Activated T-cell treated with anti-CD3 and anti-CD28 coated beads, Interleukin-2, amount 50 U/mL, for 4 hours (primary cell): ENCODE results near the gene LDLRAD3. TPM values are rescaled to one million over a fixed set of nuclear protein-coding genes. Genes with fewer than 3 reads are reported as not detected.
"Not testable (repeated sequence)": the region's sequence is repeated elsewhere in the genome, so short reads cannot be mapped to it uniquely, and the experiment has no call there.

ENCODE experiments used
- ATAC-seq, 2 donors: fragments of 200-7000 bp; cut with Tn5 transposase; one replicate each; pipeline ENCODE4 v1.10.0; 2021
- DNase-seq: peaks from one replicate; pipeline ENCODE4 v3.0.0-alpha.2; 2020
- H3K27me3 Mint-ChIP-seq: one replicate; pipeline ENCODE4 v1.8.0; 2021; ENCODE audit warnings: low read depth, mixed read lengths
- H3K36me3 Mint-ChIP-seq: one replicate; pipeline ENCODE4 v1.8.0; 2022; ENCODE audit warnings: mixed read lengths; ENCODE audit not compliant: insufficient read depth
- H3K4me1 Mint-ChIP-seq: one replicate; pipeline ENCODE4 v1.8.0; 2021; ENCODE audit warnings: low read depth, mixed read lengths
- H3K4me3 Mint-ChIP-seq: one replicate; pipeline ENCODE4 v1.8.0; 2021; ENCODE audit warnings: mild to moderate bottlenecking, moderate library complexity, mixed read lengths
- H3K9me3 Mint-ChIP-seq: one replicate; pipeline ENCODE4 v1.8.0; 2021; ENCODE audit warnings: mixed read lengths
- total RNA-seq, 3 donors: library from RNA; stranded (reverse); gene quantifications; one replicate each; pipeline ENCODE4 v1.2.1, GENCODE V29; 2021

LDLRAD3 gene
- total RNA-seq, 3 donors from 2014 or later = 0.29 to 0.76 (median 0.71) TPM

DNA sequence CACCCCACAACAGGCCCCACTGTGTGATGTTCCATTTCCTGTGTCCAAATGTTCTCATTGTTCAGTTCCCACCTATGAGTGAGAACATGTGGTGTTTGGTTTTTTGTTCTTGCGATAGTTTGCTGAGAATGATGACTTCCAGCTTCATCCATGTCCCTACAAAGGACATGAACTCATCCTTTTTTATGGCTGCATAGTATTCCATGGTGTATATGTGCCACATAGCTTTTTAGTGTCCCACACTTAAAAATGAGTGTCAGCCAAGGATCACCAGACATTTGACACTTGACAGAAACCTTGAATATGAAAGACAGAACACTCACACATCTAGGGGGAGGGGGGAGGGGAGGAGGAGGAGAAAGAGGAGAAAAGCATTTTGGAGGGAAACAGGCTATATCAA lies 245.9 kb downstream of the LDLRAD3 start:
- H3K9me3 Mint-ChIP-seq, ATAC-seq, H3K27me3 Mint-ChIP-seq, H3K4me3 Mint-ChIP-seq, H3K36me3 Mint-ChIP-seq, H3K4me1 Mint-ChIP-seq, DNase-seq: not testable (repeated sequence)

DNA sequence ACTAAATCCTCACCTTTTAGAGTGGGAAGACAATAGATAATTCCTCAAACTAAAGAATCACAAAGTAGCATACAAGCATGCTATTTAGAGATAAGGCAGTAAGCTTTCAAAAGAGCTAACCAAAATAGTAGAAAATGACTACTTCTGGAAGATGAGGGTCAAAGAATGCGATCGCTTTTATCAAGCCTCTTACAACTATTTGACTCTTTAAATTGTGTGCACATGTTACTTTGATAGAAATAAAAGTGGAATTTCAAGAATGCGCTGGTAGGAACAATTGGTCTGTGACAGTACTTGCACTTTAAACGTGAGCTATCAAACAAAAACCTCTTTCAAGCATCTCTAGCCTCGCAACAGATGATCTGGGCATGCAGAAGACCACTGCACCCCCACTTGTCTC lies 248.1 kb downstream of the LDLRAD3 start:
- DNase-seq (no peak), ATAC-seq (no peak)
- no peaks in the 10 kb centered on the region for H3K4me1 Mint-ChIP-seq
- no peaks in the 10 kb centered on the region for H3K36me3 Mint-ChIP-seq
- no peak overlapping the region for H3K4me3 Mint-ChIP-seq
- no peaks in the 10 kb centered on the region for H3K9me3 Mint-ChIP-seq
- peaks cover 2% of the 10 kb centered on the region for H3K27me3 Mint-ChIP-seq

DNA sequence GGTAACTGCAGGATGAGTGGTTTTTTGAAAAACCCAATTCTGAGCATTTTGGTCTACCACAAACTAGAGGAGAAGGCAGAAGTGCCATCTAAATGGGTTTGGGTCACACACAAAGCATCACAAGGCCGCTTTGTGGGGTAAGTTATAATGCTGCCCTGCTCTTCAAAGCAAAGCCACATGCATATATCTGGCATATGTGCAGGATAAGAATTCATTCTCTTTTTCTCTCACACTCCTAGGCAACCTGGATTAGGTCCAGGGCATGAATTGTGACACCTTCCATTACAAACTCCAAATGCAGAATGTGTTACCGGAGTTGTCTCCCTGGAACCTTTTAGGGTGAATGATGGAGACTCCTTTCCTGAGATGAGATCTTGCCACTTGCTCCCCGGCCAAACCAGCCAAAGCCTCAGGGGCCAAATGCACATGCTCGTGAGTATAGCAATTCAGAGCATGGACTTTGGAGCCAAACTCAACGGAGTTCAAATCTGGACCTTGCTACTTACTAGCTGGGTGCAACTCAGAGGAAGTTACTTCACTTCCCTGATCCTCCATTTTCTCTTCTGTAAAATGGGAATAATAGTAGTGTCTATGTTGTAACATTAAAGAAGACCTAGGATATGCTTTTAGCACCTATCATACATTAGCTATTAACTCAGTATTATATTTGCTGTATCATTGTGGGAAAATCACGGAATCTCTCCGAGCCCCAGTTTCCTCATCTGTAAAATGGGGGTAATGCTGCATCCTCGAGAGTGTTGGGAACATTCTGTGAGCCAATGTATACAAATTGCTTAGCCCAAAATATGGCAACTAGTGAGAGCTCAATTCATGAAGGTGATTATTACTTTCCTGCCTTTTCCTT lies 248.8 kb downstream of the LDLRAD3 start:
- ATAC-seq (no peak), DNase-seq (no peak)
- Mint-ChIP-seq H3K36me3 (no peaks in the 10 kb centered on the region), H3K9me3 (no peaks in the 10 kb centered on the region), H3K27me3 (no peaks in the 10 kb centered on the region), H3K4me3 (no peak overlapping the region), H3K4me1 (no peaks in the 10 kb centered on the region)

GRCh38 chr11:36193290-36193619 lies 249.4 kb downstream of the LDLRAD3 start:
- H3K27me3 Mint-ChIP-seq = no peaks in the 10 kb centered on the region
- H3K36me3 Mint-ChIP-seq = no peaks in the 10 kb centered on the region
- ATAC-seq = no peak
- DNase-seq = no peak
- H3K4me3 Mint-ChIP-seq = no peak overlapping the region
- no peaks in the 10 kb centered on the region for H3K4me1 Mint-ChIP-seq
- no peaks in the 10 kb centered on the region for H3K9me3 Mint-ChIP-seq

DNA sequence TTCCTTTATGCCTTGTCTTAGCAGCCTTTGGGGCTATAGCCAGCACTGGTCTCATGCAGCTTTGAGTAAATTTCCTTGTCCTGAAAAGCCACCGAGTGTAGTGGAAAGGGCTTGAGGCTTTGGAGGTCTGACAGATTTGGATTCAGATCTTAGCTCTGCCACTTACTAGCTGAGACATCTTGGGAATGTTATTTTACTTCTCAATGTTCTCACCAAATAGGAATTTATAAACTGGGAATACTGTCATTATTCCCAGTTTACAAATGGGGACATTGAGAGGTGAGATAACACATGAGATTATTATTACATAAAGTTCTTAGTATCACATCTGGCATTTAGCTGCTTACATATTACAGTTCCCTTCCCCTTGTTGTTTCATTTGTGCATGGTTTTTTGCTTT lies 249.9 kb downstream of the LDLRAD3 start:
- no peaks in the 10 kb centered on the region for H3K4me1 Mint-ChIP-seq
- ATAC-seq = no peak
- no peak for DNase-seq

GRCh38 chr11:36195496-36196354 lies 251.9 kb downstream of the LDLRAD3 start:
- ATAC-seq = no peak
- peaks cover 2% of the 10 kb centered on the region for H3K27me3 Mint-ChIP-seq

More for the DNA sequence above, 249.9 kb downstream of the LDLRAD3 start:
- H3K4me3 Mint-ChIP-seq = no peak overlapping the region
- no peaks in the 10 kb centered on the region for H3K9me3 Mint-ChIP-seq
- no peaks in the 10 kb centered on the region for H3K27me3 Mint-ChIP-seq
- H3K36me3 Mint-ChIP-seq = no peaks in the 10 kb centered on the region

GRCh38 chr11:36196411-36196998 lies 252.6 kb downstream of the LDLRAD3 start:
- no peak overlapping the region for H3K4me3 Mint-ChIP-seq
- H3K36me3 Mint-ChIP-seq = no peaks in the 10 kb centered on the region
- H3K4me1 Mint-ChIP-seq = no peaks in the 10 kb centered on the region
- peaks cover 2% of the 10 kb centered on the region for H3K27me3 Mint-ChIP-seq
- no peaks in the 10 kb centered on the region for H3K9me3 Mint-ChIP-seq
- no peak for ATAC-seq
- no peak for DNase-seq

More at GRCh38 chr11:36195496-36196354, 251.9 kb downstream of the LDLRAD3 start:
- Mint-ChIP-seq H3K36me3 (no peaks in the 10 kb centered on the region), H3K4me3 (no peak overlapping the region), H3K9me3 (no peaks in the 10 kb centered on the region), H3K4me1 (no peaks in the 10 kb centered on the region)
- no peak for DNase-seq

- peaks cover 6% of the 10 kb centered on the region for H3K27me3 Mint-ChIP-seq
- H3K36me3 Mint-ChIP-seq = no peaks in the 10 kb centered on the region
- H3K4me1 Mint-ChIP-seq = no peaks in the 10 kb centered on the region
- DNase-seq = no peak
- ATAC-seq = no peak
- H3K9me3 Mint-ChIP-seq = no peaks in the 10 kb centered on the region
- H3K4me3 Mint-ChIP-seq = no peak overlapping the region
These were observed 257.5 kb downstream of the LDLRAD3 start for GRCh38 chr11:36201411-36201810.

DNA sequence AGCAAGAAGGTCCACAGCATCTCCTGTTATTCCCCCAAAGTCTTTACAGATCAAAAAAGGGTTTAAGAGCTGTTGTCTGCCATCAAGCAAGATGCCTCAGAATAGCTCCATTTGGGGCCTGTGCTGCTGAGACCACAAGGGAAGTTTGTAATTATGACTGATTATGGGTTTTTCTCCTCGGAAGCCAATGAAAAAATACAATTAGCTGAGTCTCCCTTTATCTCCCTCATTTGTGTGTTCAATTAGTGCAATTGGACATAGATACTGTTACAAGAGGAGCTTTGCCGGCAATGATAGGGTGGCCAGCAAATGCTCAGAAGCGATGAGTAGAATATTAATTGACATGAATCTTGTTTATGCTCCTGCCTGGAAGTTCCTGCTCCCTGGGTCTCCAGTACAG lies 261.7 kb downstream of the LDLRAD3 start:
- DNase-seq = no peak
- no peak for ATAC-seq
- no peaks in the 10 kb centered on the region for H3K36me3 Mint-ChIP-seq
- H3K4me1 Mint-ChIP-seq = no peaks in the 10 kb centered on the region
- no peak overlapping the region for H3K4me3 Mint-ChIP-seq
- H3K27me3 Mint-ChIP-seq = peaks cover 4% of the 10 kb centered on the region
- H3K9me3 Mint-ChIP-seq = no peaks in the 10 kb centered on the region

GRCh38 chr11:36210529-36210928 lies 266.7 kb downstream of the LDLRAD3 start:
- Mint-ChIP-seq H3K9me3 (no peaks in the 10 kb centered on the region), H3K27me3 (peaks cover 5% of the 10 kb centered on the region), H3K4me1 (no peaks in the 10 kb centered on the region), H3K4me3 (no peak overlapping the region), H3K36me3 (no peaks in the 10 kb centered on the region)
- ATAC-seq (no peak), DNase-seq (no peak)

DNA sequence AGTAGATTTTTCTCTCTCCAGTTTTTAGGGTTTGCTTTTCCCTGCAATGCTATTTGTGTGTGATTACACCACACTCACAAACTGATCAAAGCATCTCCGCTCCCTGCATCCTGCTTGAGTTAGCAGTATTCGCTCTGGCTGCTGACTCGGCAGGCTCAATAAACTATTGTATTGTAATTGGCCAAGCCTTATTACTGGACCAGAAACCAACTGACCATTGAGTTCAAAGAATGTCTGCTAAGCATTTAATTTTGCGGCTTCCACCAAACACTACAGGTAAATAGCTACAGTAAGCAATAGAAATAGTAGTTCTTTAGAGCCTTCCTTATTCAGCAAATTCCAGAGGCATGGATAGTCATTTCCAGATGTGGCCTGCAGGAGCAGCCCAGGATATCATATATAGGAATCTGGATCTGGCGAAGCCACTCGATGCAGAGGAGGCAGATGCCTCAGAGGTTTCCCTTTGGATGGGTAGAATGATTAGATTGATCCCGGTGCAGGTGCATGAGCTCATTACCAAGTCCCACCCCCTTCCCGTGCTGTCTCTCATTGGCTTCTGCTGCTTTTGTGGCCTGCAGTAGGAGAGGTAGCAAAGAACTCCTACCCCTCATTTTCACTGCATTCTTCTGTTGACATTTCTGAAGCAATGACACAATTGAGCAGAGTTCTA lies 268.0 kb downstream of the LDLRAD3 start:
- H3K27me3 Mint-ChIP-seq = peaks cover 2% of the 10 kb centered on the region
- no peak overlapping the region for H3K4me3 Mint-ChIP-seq
- no peaks in the 10 kb centered on the region for H3K4me1 Mint-ChIP-seq
- H3K9me3 Mint-ChIP-seq = no peaks in the 10 kb centered on the region
- DNase-seq (no peak), ATAC-seq (no peak)
- H3K36me3 Mint-ChIP-seq = no peaks in the 10 kb centered on the region

GRCh38 chr11:36212564-36213392 lies 268.9 kb downstream of the LDLRAD3 start:
- no peaks in the 10 kb centered on the region for H3K9me3 Mint-ChIP-seq
- DNase-seq = no peak

GRCh38 chr11:36213393-36213840 lies 269.6 kb downstream of the LDLRAD3 start:
- Mint-ChIP-seq H3K27me3 (peaks cover 2% of the 10 kb centered on the region), H3K36me3 (no peaks in the 10 kb centered on the region), H3K4me1 (no peaks in the 10 kb centered on the region), H3K9me3 (no peaks in the 10 kb centered on the region), H3K4me3 (no peak overlapping the region)
- no peak for ATAC-seq
- DNase-seq = no peak

More at GRCh38 chr11:36212564-36213392, 268.9 kb downstream of the LDLRAD3 start:
- no peaks in the 10 kb centered on the region for H3K4me1 Mint-ChIP-seq
- no peak overlapping the region for H3K4me3 Mint-ChIP-seq
- H3K36me3 Mint-ChIP-seq = no peaks in the 10 kb centered on the region
- no peak for ATAC-seq
- peaks cover 2% of the 10 kb centered on the region for H3K27me3 Mint-ChIP-seq
